ENCODE measurements around the gene ENPP5. TPM values are rescaled to one million over a fixed set of nuclear protein-coding genes. Genes with fewer than 3 reads are reported as not detected.

The ENPP5 gene
- total RNA-seq, 1 experiment from 2014 or later, result 2.3 TPM

GRCh38 chr6:46137387-46137786 is 33.4 kb downstream of the ENPP5 start:
- no peaks in the 10 kb centered on the region for H3K36me3 ChIP-seq (ENCODE audit: control insufficient read depth, insufficient read depth, low read length)
- no peaks in the 10 kb centered on the region for H3K9me3 ChIP-seq
- no TSS peak for BruUV-seq (replicated peaks)
- Mint-ChIP-seq H3K36me3 (ENCODE audit: insufficient read depth, unreplicated experiment) (no peaks in the 10 kb centered on the region), H3K4me1 (ENCODE audit: low read depth, unreplicated experiment) (no peaks in the 10 kb centered on the region), H3K27me3 (ENCODE audit: insufficient read depth, unreplicated experiment) (peaks cover 8% of the 10 kb centered on the region), H3K9me3 (ENCODE audit: unreplicated experiment) (no peaks in the 10 kb centered on the region), H3K27ac (ENCODE audit: unreplicated experiment) (no peak overlapping the region), H3K4me3 (ENCODE audit: unreplicated experiment) (no peak overlapping the region)
- ChIA-PET POLR2A (no interaction called here), CTCF (no interaction called here)
- no peak for TF ChIP-seq CTCF (IDR thresholded peaks at IDR 0.05; ENCODE audit: insufficient read depth in 1 of 2, low read depth in 1 of 2, low read length in 1 of 2, severe bottlenecking in 1 of 2, unreplicated experiment in 1 of 2)
- intact Hi-C loops (cut with micrococcal nuclease; ENCODE audit: unreplicated experiment), result no loop called here
- H3K27me3 ChIP-seq (replicated peaks; ENCODE audit: control insufficient read depth, insufficient read depth, low read length), result no peaks in the 10 kb centered on the region
- DNase-seq, result no peak
- no peak overlapping the region for H3K4me3 ChIP-seq (ENCODE audit: low read depth, low read length)
- no peaks in the 10 kb centered on the region for H3K4me1 ChIP-seq

- no TSS peak for BruUV-seq (replicated peaks)
- H3K27ac Mint-ChIP-seq (ENCODE audit: unreplicated experiment), result no peak overlapping the region
- peaks cover 8% of the 10 kb centered on the region for H3K27me3 Mint-ChIP-seq (ENCODE audit: insufficient read depth, unreplicated experiment)
- Histone ChIP-seq H3K4me1 (no peaks in the 10 kb centered on the region), H3K9me3 (no peaks in the 10 kb centered on the region), H3K36me3 (ENCODE audit: control insufficient read depth, insufficient read depth, low read length) (no peaks in the 10 kb centered on the region), H3K4me3 (ENCODE audit: low read depth, low read length) (no peak overlapping the region), H3K27me3 (replicated peaks; ENCODE audit: control insufficient read depth, insufficient read depth, low read length) (no peaks in the 10 kb centered on the region)
- H3K36me3 Mint-ChIP-seq (ENCODE audit: insufficient read depth, unreplicated experiment), result no peaks in the 10 kb centered on the region
- CTCF ChIA-PET, result interaction anchor here (0.6 kb wide), 1 partner anchor 201 kb away, joined by 4 read pairs; no protein-coding TSS in a partner anchor
- no peaks in the 10 kb centered on the region for H3K4me1 Mint-ChIP-seq (ENCODE audit: low read depth, unreplicated experiment)
- H3K9me3 Mint-ChIP-seq (ENCODE audit: unreplicated experiment), result no peaks in the 10 kb centered on the region
- H3K4me3 Mint-ChIP-seq (ENCODE audit: unreplicated experiment), result no peak overlapping the region
- intact Hi-C loops (cut with micrococcal nuclease; ENCODE audit: unreplicated experiment), result no loop called here
- no peak for TF ChIP-seq CTCF (IDR thresholded peaks at IDR 0.05; ENCODE audit: insufficient read depth in 1 of 2, low read depth in 1 of 2, low read length in 1 of 2, severe bottlenecking in 1 of 2, unreplicated experiment in 1 of 2)
- no peak for DNase-seq
- POLR2A ChIA-PET, result no interaction called here
Observed at GRCh38 chr6:46136831-46137230, 33.9 kb downstream of the ENPP5 start.

- TF ChIP-seq CTCF (IDR thresholded peaks at IDR 0.05; ENCODE audit: insufficient read depth in 1 of 2, low read depth in 1 of 2, low read length in 1 of 2, severe bottlenecking in 1 of 2, unreplicated experiment in 1 of 2), result no peak
- no peaks in the 10 kb centered on the region for H3K27me3 ChIP-seq (replicated peaks; ENCODE audit: control insufficient read depth, insufficient read depth, low read length)
- no peak overlapping the region for H3K27ac Mint-ChIP-seq (ENCODE audit: unreplicated experiment)
- no peaks in the 10 kb centered on the region for H3K4me1 Mint-ChIP-seq (ENCODE audit: low read depth, unreplicated experiment)
- ChIA-PET POLR2A (no interaction called here), CTCF (no interaction called here)
- no peaks in the 10 kb centered on the region for H3K36me3 ChIP-seq (ENCODE audit: control insufficient read depth, insufficient read depth, low read length)
- intact Hi-C loops (cut with micrococcal nuclease; ENCODE audit: unreplicated experiment), result no loop called here
- H3K4me1 ChIP-seq, result no peaks in the 10 kb centered on the region
- no peaks in the 10 kb centered on the region for H3K36me3 Mint-ChIP-seq (ENCODE audit: insufficient read depth, unreplicated experiment)
- DNase-seq, result no peak
- BruUV-seq (replicated peaks), result no TSS peak
- no peak overlapping the region for H3K4me3 ChIP-seq (ENCODE audit: low read depth, low read length)
- peaks cover 8% of the 10 kb centered on the region for H3K27me3 Mint-ChIP-seq (ENCODE audit: insufficient read depth, unreplicated experiment)
- H3K9me3 ChIP-seq, result no peaks in the 10 kb centered on the region
- no peaks in the 10 kb centered on the region for H3K9me3 Mint-ChIP-seq (ENCODE audit: unreplicated experiment)
- no peak overlapping the region for H3K4me3 Mint-ChIP-seq (ENCODE audit: unreplicated experiment)
Observed at GRCh38 chr6:46135176-46135575, 35.6 kb downstream of the ENPP5 start.

Data from Caco-2 (cell line).